HEK293 (cell line): ENCODE results near the gene RPS10.

Experiments
- CTCF ChIA-PET: fragments of 350-600 bp; formaldehyde crosslinking; extraction: SDS; loops from one replicate; lab custom pipeline; 2021; ENCODE audit warnings: antibody characterized with exemption; lab: Yijun Ruan, JAX
- POLR2A ChIA-PET: fragments of 300-600 bp; formaldehyde crosslinking; extraction: SDS; loops from one replicate; lab custom pipeline; 2020; ENCODE audit warnings: antibody characterized with exemption, inconsistent platforms; lab: Yijun Ruan, JAX
- H3K27ac ChIP-seq: fragments of 200-500 bp; sonication (Bioruptor generic); 2 replicates; pipeline ENCODE4 v1.5.1; 2014; ENCODE audit warnings: low read depth, low read length, control low read depth, inconsistent platforms; ENCODE audit errors: extremely low read depth
- H3K36me3 ChIP-seq, 2 experiments: fragments of 200-500 bp in 1 of 2; sonication (Bioruptor generic) in 1 of 2; 1 replicate in 1 of 2; 2 replicates in 1 of 2; pipeline ENCODE4 v1.5.1; 2014 to 2017; ENCODE audit warnings: inconsistent platforms in 2 of 2, low read length in 2 of 2; ENCODE audit not compliant: control insufficient read depth in 2 of 2, insufficient read depth in 1 of 2
- H3K4me1 ChIP-seq: fragments of 200-500 bp; sonication (Bioruptor generic); 2 replicates; pipeline ENCODE4 v1.5.1; 2014; ENCODE audit warnings: mild to moderate bottlenecking, low read length, inconsistent platforms; ENCODE audit not compliant: control insufficient read depth, insufficient read depth
- H3K4me3 ChIP-seq: 2 replicates; pipeline ENCODE4 v1.5.1; 2011; ENCODE audit warnings: low read depth, mild to moderate bottlenecking, control low read depth, low read length, moderate library complexity
- H3K9me3 ChIP-seq: fragments of 200-500 bp; sonication (Bioruptor generic); 2 replicates; pipeline ENCODE4 v1.5.1; 2014; ENCODE audit warnings: low read depth, low read length, inconsistent platforms; ENCODE audit not compliant: control insufficient read depth, insufficient read depth
- FEZF1 ChIP-seq: fragments of 450-650 bp; formaldehyde crosslinking; IDR thresholded peaks from 2 replicates; pipeline ENCODE4 v1.5.1; 2016; ENCODE audit warnings: missing biosample characterization, missing genetic modification characterization
- KLF7 ChIP-seq: fragments of 450-650 bp; formaldehyde crosslinking; IDR thresholded peaks from 2 replicates; pipeline ENCODE4 v1.5.1; 2016; ENCODE audit warnings: missing biosample characterization, missing genetic modification characterization, borderline replicate concordance
- PRDM1 ChIP-seq: fragments of 450-650 bp; formaldehyde crosslinking; IDR thresholded peaks from 2 replicates; pipeline ENCODE4; 2016; ENCODE audit warnings: missing biosample characterization, missing genetic modification characterization
- PRDM6 ChIP-seq: fragments of 450-650 bp; formaldehyde crosslinking; IDR thresholded peaks from 2 replicates; pipeline ENCODE4 v1.5.1; 2017; ENCODE audit warnings: missing biosample characterization, missing genetic modification characterization
- SP7 ChIP-seq: fragments of 450-650 bp; formaldehyde crosslinking; IDR thresholded peaks from 2 replicates; pipeline ENCODE4 v1.5.1; 2016; ENCODE audit warnings: missing biosample characterization, missing genetic modification characterization
- TRIM28 ChIP-seq: IDR thresholded peaks from 2 replicates; pipeline ENCODE4 v1.6.1; 2011; ENCODE audit warnings: low read length, control low read depth, borderline replicate concordance
- ZBTB21 ChIP-seq: fragments of 450-650 bp; formaldehyde crosslinking; IDR thresholded peaks from 2 replicates; pipeline ENCODE4 v1.5.1; 2017; ENCODE audit warnings: missing biosample characterization, missing genetic modification characterization
- ZBTB44 ChIP-seq: fragments of 450-650 bp; IDR thresholded peaks from 2 replicates; pipeline ENCODE4 v1.5.1; 2018; ENCODE audit warnings: missing biosample characterization, mild to moderate bottlenecking, missing genetic modification characterization
- ZBTB48 ChIP-seq: fragments of 450-650 bp; formaldehyde crosslinking; IDR thresholded peaks from 2 replicates; pipeline ENCODE4 v1.5.1; 2016; ENCODE audit warnings: missing biosample characterization, missing genetic modification characterization
- ZBTB49 ChIP-seq: fragments of 450-650 bp; formaldehyde crosslinking; IDR thresholded peaks from 2 replicates; pipeline ENCODE4 v1.5.1; 2016; ENCODE audit warnings: missing biosample characterization, missing genetic modification characterization, low read depth
- ZFHX2 ChIP-seq: fragments of 450-650 bp; formaldehyde crosslinking; conservative IDR thresholded peaks from 2 replicates; pipeline ENCODE4 v1.5.1; 2016; ENCODE audit warnings: missing biosample characterization, missing genetic modification characterization
- ZFP3 ChIP-seq: fragments of 450-650 bp; formaldehyde crosslinking; IDR thresholded peaks from 2 replicates; pipeline ENCODE4 v1.5.1; 2016; ENCODE audit warnings: low read depth, missing biosample characterization, missing genetic modification characterization
- ZNF132 ChIP-seq: fragments of 450-650 bp; formaldehyde crosslinking; IDR thresholded peaks from 2 replicates; pipeline ENCODE4 v1.5.1; 2017; ENCODE audit warnings: missing biosample characterization, missing genetic modification characterization, borderline replicate concordance
- ZNF140 ChIP-seq: fragments of 450-650 bp; formaldehyde crosslinking; IDR thresholded peaks from 2 replicates; pipeline ENCODE4 v1.5.1; 2016; ENCODE audit warnings: missing biosample characterization, missing genetic modification characterization
- ZNF16 ChIP-seq: fragments of 450-650 bp; formaldehyde crosslinking; IDR thresholded peaks from 2 replicates; pipeline ENCODE4 v1.5.1; 2016; ENCODE audit warnings: low read depth, missing biosample characterization, missing genetic modification characterization
- ZNF324 ChIP-seq: fragments of 450-650 bp; formaldehyde crosslinking; IDR thresholded peaks from 2 replicates; pipeline ENCODE4 v1.5.1; 2016; ENCODE audit warnings: missing biosample characterization, missing genetic modification characterization
- ZNF391 ChIP-seq: fragments of 450-650 bp; formaldehyde crosslinking; IDR thresholded peaks from 2 replicates; pipeline ENCODE4 v1.5.1; 2016; ENCODE audit warnings: low read depth, missing biosample characterization, missing genetic modification characterization, borderline replicate concordance
- ZNF561 ChIP-seq: fragments of 450-650 bp; IDR thresholded peaks from 2 replicates; pipeline ENCODE4 v1.5.1; 2018; ENCODE audit warnings: missing biosample characterization, missing genetic modification characterization, borderline replicate concordance
- ZNF571 ChIP-seq: fragments of 450-650 bp; formaldehyde crosslinking; IDR thresholded peaks from 2 replicates; pipeline ENCODE4 v1.5.0; 2017; ENCODE audit warnings: missing biosample characterization, missing genetic modification characterization
- ZNF585B ChIP-seq: fragments of 450-650 bp; formaldehyde crosslinking; IDR thresholded peaks from 2 replicates; pipeline ENCODE4 v1.5.1; 2016; ENCODE audit warnings: missing biosample characterization, missing genetic modification characterization
- ZNF624 ChIP-seq: fragments of 450-650 bp; formaldehyde crosslinking; IDR thresholded peaks from 2 replicates; pipeline ENCODE4 v1.5.1; 2017; ENCODE audit warnings: missing biosample characterization, missing genetic modification characterization
- ZNF654 ChIP-seq: fragments of 450-650 bp; formaldehyde crosslinking; IDR thresholded peaks from 2 replicates; pipeline ENCODE4 v1.5.1; 2016; ENCODE audit warnings: low read depth, missing biosample characterization, missing genetic modification characterization
- ZNF658 ChIP-seq: fragments of 450-650 bp; formaldehyde crosslinking; IDR thresholded peaks from 2 replicates; pipeline ENCODE4; 2016; ENCODE audit warnings: missing biosample characterization, missing genetic modification characterization
- ZNF664 ChIP-seq: fragments of 450-650 bp; formaldehyde crosslinking; IDR thresholded peaks from 2 replicates; pipeline ENCODE4 v1.5.1; 2016; ENCODE audit warnings: missing biosample characterization, missing genetic modification characterization
- ZSCAN18 ChIP-seq: fragments of 450-650 bp; formaldehyde crosslinking; IDR thresholded peaks from 2 replicates; pipeline ENCODE4 v1.5.1; 2016; ENCODE audit warnings: missing biosample characterization, missing genetic modification characterization
- ZSCAN30 ChIP-seq: fragments of 450-650 bp; IDR thresholded peaks from 2 replicates; pipeline ENCODE4 v1.5.1; 2018; ENCODE audit warnings: missing biosample characterization, mild to moderate bottlenecking, missing genetic modification characterization, moderate library complexity
- ZXDB ChIP-seq: fragments of 450-650 bp; formaldehyde crosslinking; IDR thresholded peaks from 2 replicates; pipeline ENCODE4 v1.5.1; 2016; ENCODE audit warnings: missing biosample characterization, missing genetic modification characterization

RPS10 gene

GRCh38 chr6:34391473-34391785 is 34.4 kb downstream of the RPS10 start:
- peak overlapping the region; percentile 81 for H3K27ac ChIP-seq
- ChIA-PET CTCF (interaction anchor here (0.7 to 4.4 kb wide), 5 partner anchors 13 to 167 kb away, joined by 3 to 31 read pairs (median 5); partner anchors contain the start of gene SMIM29), POLR2A (interaction anchor here (1.3 to 1.5 kb wide), 3 partner anchors 23 to 155 kb away, joined by 5 to 7 read pairs (median 6); partner anchors contain the start of genes HMGA1 and SMIM29)

GRCh38 chr6:34390531-34391472 is 35.1 kb downstream of the RPS10 start:
- Histone ChIP-seq H3K4me1 (peaks cover 14% of the 10 kb centered on the region), H3K4me3 (peak overlapping the region; percentile 74), H3K27ac (peak overlapping the region; percentile 81), H3K9me3 (no peaks in the 10 kb centered on the region), H3K36me3 (no peaks in the 10 kb centered on the region)
- POLR2A ChIA-PET, result interaction anchor here (0.6 to 1.6 kb wide), 5 partner anchors 24 to 182 kb away, joined by 4 to 7 read pairs (median 5); partner anchors contain the start of genes HMGA1 and SMIM29
- CTCF ChIA-PET, result interaction anchor here (0.7 to 4.4 kb wide), 7 partner anchors 13 to 167 kb away, joined by 3 to 31 read pairs (median 4); partner anchors contain the start of gene SMIM29
- no peak for TF ChIP-seq ZNF585B
- peak; percentile 90 for TF ChIP-seq ZBTB44 (tag by site-specific recombination)
- no peak for TF ChIP-seq ZNF561 (tag by site-specific recombination)
- TF ChIP-seq SP7 (tag by site-specific recombination), result peak; percentile 85
- peak; percentile 32; the same call in 1 of the 2 replicates for TF ChIP-seq FEZF1 (tag by site-specific recombination)
- no peak for TF ChIP-seq ZFP3 (tag by site-specific recombination)
- peak; percentile 92 for TF ChIP-seq PRDM1 (tag by site-specific recombination)
- TF ChIP-seq ZBTB48 (tag by site-specific recombination), result peak; percentile 86
- no peak for TF ChIP-seq ZNF391 (tag by site-specific recombination)
- TF ChIP-seq ZXDB (tag by site-specific recombination), result peak; percentile 10; the same call in 1 of the 2 replicates
- TF ChIP-seq ZNF140 (tag by site-specific recombination), result no peak
- TF ChIP-seq ZBTB49 (tag by site-specific recombination), result no peak
- TF ChIP-seq ZNF658, result no peak
- no peak for TF ChIP-seq TRIM28
- no peak for TF ChIP-seq ZNF16
- peak; percentile 53; the same call in 1 of the 2 replicates for TF ChIP-seq ZSCAN30 (tag by site-specific recombination)
- TF ChIP-seq PRDM6 (tag by site-specific recombination), result peak; percentile 69
- no peak for TF ChIP-seq ZNF624
- TF ChIP-seq ZSCAN18, result no peak
- no peak for TF ChIP-seq ZNF324 (tag by site-specific recombination)

More at GRCh38 chr6:34391473-34391785, 34.4 kb downstream of the RPS10 start:
- no peaks in the 10 kb centered on the region for H3K9me3 ChIP-seq
- H3K36me3 ChIP-seq, result no peaks in the 10 kb centered on the region
- peaks cover 10% of the 10 kb centered on the region for H3K4me1 ChIP-seq
- TF ChIP-seq ZBTB21 (tag by site-specific recombination) (0 out of 2 replicates have a peak, but pooled peaks have one; percentile 15), ZNF571 (tag by site-specific recombination) (no peak), SP7 (tag by site-specific recombination) (0 out of 2 replicates have a peak, but pooled peaks have one; percentile 33), ZFHX2 (tag by site-specific recombination) (no peak), ZNF654 (tag by site-specific recombination) (no peak), KLF7 (tag by site-specific recombination) (no peak), ZNF664 (tag by site-specific recombination) (peak; percentile 30; the same call in 1 of the 2 replicates), ZNF624 (no peak), ZNF132 (tag by site-specific recombination) (no peak)
- H3K4me3 ChIP-seq, result peak overlapping the region; percentile 74
